GM10266 (cell line): ENCODE results near the gene TBC1D32.

Experiments used
- DNase-seq: peaks from one replicate; pipeline ENCODE4 v3.0.0; 2012; ENCODE audit errors: extremely low spot score
- TF ChIP-seq, protein P1 (sequence below): IDR thresholded peaks from 2 replicates; pipeline ENCODE4 v1.5.1; 2012; ENCODE audit warnings: mild to moderate bottlenecking, low read depth; ENCODE audit not compliant: control insufficient read depth, insufficient read depth; ENCODE audit errors: missing control alignments

The TBC1D32 gene

DNA sequence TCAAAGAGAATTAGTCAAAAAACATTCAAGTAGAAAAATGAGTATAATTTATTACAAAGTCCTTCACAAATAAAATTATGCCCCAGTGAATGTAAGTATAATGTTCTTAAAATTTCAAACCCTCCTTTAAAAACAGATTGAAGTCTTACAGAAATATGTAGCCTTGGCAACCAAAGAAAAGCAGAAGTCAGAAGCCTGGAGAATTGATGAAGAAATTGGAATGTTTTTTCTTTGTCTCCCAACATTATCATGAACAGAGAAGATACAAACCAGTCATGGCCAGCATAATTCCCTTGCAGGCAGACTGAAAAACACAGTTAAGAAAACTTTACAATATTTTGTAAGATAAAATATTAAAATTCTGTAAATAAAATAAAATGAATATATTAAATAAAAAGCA is 221.9 kb downstream of the TBC1D32 start:
- DNase-seq = no peak
- TF ChIP-seq, protein P1, sequence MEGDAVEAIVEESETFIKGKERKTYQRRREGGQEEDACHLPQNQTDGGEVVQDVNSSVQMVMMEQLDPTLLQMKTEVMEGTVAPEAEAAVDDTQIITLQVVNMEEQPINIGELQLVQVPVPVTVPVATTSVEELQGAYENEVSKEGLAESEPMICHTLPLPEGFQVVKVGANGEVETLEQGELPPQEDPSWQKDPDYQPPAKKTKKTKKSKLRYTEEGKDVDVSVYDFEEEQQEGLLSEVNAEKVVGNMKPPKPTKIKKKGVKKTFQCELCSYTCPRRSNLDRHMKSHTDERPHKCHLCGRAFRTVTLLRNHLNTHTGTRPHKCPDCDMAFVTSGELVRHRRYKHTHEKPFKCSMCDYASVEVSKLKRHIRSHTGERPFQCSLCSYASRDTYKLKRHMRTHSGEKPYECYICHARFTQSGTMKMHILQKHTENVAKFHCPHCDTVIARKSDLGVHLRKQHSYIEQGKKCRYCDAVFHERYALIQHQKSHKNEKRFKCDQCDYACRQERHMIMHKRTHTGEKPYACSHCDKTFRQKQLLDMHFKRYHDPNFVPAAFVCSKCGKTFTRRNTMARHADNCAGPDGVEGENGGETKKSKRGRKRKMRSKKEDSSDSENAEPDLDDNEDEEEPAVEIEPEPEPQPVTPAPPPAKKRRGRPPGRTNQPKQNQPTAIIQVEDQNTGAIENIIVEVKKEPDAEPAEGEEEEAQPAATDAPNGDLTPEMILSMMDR = no peak

DNA sequence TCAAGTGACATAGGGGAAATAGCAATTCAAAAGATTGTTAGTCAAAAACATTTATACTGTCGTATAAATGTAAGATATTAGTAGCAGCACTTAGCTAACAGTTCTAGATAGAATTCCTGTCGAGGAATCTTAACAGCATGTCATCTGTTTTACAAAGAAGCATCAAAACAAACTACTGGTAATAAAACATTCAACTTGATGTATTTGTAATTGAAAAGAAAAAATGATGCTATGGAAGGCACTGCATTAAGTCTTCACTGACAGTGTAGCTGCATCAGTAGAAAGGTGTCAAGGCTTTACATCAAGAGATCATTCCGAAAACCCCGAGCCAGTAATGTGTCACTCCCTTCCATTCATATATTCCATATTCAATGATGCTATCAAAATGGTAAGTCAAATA is 223.5 kb downstream of the TBC1D32 start:
- TF ChIP-seq, protein P1 = no peak
- no peak for DNase-seq

DNA sequence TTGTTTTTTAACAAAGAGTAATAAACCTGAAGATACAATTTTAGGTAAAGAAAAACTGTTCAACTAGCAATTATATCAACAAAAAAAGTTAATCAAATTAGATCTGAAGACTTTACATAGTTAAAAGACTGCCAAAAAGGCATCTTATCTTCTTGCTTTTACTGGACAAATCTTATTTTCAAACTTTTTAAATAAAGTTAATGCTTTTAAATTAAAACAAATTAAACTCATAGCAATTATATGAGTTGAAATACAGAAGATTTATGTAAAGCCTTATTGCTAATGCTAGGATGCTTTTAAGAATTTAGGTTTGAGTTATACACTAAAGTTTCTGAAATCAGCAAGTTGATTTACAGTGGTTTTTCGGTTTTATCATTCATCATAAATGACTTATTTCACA is 227.3 kb downstream of the TBC1D32 start:
- TF ChIP-seq, protein P1 = no peak
- no peak for DNase-seq

GRCh38 chr6:121105461-121105860 is 228.8 kb downstream of the TBC1D32 start:
- no peak for DNase-seq
- TF ChIP-seq, protein P1 = no peak

DNA sequence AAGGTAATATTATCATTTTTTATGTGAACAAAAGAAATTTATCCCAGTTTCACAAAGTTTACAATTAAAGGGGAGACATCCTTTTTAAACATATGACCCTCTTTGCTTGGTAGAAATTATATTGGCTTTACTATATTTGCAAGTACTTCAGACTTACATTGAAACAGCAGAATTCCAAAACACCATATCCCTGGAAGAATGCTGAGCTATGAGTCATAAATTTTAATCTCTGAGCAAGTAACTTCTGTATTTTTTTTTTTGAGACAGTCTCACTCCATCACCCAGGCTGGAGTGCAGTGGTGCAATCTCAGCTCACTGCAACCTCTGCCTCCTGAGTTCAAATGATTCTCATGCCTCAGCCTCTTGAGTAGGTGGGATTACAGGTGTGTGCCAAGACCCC is 240.4 kb downstream of the TBC1D32 start:
- TF ChIP-seq, protein P1 = no peak
- no peak for DNase-seq

DNA sequence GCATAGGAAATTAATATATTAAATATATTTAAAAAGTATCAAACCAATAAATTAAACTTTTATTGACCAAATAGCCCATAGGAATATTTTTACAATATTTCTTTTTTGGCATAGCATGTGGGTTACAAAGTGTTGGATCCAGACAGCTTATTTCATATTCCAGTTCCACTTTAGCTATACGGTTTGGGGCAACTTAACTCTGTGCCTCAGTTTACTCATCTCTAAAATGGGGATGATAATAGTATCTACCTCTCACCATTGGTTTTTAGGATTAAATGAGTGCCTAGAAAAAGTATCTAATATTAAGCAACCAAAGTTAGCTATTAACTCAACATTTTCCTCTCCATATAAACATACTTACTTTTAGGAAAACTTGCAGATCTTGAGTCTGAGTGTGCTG is 243.8 kb downstream of the TBC1D32 start:
- TF ChIP-seq, protein P1 = no peak
- no peak for DNase-seq

DNA sequence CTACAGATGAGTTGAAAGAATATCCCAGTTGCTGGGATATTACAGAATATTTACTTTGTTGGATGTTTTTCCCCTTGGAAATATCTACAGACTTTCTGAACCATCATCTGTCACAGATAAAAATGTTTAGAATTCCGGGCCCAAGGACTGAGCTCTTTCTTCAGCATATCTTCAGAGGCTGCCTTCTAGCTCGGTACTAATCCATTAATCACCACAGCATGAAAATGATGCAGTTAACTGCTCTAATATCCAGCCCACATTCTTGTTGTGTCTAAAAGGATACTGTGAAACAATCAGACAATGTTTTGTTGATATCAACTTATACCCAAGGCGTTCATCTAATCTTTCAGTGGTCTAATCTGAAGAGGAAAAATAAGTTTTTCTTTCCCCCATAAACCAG is 247.4 kb downstream of the TBC1D32 start:
- no peak for DNase-seq
- TF ChIP-seq, protein P1 = no peak
